ENCODE measurements around the gene CDKL5.

The CDKL5 gene

DNA sequence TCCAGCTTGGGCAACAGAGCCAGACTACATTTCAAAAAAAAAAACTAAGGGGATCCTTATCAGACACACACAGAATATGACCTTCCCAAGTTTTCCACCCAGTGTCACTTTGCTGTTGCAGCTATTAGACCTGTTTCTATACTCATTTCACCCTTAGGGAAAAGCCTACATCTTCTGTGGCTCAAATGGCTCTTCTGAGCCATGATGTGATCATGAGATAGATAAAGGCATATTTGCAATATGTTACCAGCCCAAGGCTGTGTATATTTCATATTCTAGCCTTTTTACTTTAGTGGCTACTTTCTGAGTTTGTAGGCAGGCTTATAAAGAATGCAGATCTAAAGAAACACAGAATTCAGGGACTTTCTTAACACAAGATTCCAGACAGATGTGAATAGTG lies 227.2 kb downstream of the CDKL5 start:
- DNase-seq, result no peak

DNA sequence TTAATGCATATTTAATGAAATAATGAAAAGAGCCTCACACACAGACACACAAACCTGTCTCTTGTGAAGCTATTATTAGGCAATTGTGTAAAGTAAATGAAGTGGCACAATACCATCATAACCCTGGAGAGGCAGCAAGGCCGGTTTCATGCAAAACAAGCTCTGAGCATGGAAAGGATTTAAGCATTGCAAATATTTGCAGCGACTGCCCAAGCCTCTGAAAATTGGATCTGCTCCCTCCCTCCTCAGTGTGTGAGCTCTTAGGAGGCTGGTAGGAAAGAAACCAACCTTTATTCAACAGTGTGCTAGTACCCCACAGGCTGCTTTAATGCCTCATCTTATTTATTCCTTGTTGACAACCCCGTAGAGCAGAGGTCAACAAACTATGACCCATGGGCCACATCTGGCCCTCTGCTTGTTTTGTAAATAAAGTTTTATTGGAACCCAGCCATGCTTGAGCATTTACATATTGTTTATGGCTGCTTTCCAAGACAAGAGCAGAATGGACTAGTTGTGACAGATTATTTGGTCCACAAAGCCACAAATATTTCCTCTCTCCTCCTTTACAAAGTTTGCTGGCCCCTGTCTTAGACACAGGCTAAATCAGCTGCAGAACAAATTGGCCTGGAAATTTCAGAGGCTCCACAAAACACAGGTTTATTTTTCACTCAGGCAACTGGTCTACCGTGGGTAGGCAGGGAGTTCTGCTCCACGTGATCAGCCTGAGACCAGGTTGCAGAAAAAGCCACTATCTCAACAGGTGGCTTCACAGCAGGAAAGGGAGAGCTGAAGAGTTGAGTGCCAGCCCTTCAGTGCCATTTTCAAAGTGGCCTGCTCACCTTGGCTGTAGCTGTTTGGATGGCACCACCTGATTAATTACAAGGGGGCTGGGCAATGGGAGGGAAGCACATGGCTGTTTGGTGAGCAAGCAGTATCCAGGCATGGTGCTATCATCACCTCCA lies 229.7 kb downstream of the CDKL5 start:
- DNase-seq, result no peak

DNA sequence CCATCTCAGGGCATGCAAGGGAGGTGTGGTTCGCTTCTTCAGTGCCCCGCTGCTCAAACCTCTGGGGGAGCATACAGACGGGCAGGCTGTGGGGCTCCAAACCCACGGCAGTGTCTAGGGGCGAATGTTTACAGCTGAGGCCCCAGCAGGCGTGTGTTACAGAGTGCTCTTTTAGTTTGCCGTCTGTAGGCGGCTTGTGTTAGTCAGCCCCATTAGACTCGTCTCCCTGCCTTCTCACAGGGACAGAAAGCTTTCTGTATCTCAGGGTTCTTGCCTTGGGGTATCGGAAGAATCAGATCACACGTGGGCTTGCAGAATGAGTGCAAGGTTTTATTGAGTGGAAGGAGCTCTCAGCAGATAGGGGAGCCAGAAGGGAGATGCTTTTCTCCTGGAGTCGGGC lies 235.9 kb downstream of the CDKL5 start:
- DNase-seq, result no peak

DNA sequence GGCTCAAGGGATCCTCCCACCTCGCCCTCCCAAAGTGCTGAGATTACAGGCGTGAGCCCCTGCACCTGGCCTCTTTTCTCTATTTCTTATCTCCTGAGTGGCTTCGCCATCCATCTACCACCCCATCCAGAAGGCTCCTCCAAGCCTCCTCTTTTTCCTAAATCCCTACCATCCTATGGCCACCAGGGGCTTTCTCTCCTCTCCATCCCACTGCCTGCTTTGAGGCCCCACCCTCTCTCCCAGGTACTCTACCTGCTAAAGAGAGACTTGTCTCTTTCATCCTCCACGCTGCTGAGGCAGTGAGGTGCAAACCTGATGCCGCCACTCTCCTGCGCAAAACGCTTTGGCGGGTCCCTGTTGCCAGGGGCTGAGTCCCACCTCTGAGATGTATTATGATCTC lies 239.5 kb downstream of the CDKL5 start:
- no peak for DNase-seq

DNA sequence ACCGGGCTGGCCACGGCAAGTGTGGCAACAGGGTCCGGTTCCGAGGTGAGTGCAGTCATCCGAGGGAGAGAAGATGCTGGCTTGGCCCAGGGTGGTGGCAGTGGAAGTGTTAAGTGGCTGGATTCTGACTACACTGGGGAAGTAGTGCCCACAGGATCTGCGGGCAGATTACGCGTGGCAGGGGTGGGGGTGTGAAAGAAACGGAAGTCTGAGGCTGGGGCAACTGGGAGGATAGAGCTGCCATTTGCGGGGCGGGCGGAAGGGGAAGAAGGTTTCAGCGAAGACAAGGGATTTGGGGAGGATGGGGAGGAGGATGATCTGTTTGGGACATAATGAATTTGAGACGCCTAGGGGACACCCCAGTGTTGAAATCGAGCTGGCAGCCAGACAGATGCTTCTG lies 241.2 kb downstream of the CDKL5 start:
- no peak for DNase-seq

DNA sequence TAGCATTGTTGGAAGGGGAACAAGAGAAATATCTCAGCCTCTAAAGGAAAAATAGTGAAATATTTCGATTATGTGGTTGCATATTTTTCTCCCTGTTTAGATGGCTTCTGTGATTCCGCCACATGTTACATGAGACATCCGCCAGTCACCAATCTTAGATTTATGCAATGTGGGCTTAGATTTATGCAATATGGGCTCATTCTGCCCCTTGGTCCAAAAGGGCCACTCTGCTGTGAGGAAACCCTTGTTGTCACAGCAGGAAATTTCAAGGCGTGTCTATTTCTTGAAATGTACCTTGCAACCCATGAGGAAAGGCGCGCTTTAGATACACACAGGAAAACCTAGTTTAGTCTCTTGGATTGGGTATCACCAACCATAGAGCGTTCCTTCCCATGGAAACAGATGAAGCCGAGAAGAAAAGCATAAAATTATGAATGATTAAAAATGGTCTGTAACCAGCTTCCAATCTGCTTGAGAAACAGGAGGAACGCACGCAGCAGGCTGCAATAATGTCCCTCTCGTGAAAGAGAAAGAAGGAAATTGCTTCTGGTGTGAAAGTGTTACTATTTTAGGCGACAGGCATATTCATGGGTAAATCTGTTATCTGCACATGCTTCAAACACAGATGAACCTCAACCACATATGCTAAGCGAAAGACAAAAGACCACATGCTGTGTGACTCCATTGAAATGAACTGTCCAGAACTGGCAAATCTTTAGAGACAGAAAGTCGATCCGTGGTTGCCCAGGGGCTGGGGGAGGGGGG lies 242.8 kb downstream of the CDKL5 start:
- no peak for DNase-seq

DNA sequence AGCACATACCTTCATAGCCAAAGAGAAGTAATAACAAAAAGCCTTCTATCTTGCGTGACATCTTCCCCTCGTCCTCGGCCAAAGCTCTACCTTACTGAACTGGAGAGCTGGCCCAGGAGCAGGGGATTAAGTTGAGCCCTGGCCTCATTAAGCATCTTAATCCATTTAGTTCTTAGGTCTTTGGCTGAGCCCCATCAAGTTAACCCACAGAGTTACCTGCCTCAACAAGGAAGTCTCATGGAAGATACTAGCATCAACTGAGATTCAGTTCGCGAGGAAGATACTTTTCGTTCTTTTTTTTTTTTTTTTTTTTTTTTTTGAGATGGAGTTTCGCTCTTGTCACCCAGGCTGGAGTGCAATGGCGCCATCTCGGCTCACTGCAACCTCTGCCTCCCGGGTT lies 246.6 kb downstream of the CDKL5 start, which contains the start of gene RS1:
RS1 (minus strand) TSS at position 101 of the 400 bp plus-strand sequence; CDS start at position 61, 40 bp downstream.
- DNase-seq, result no peak

DNA sequence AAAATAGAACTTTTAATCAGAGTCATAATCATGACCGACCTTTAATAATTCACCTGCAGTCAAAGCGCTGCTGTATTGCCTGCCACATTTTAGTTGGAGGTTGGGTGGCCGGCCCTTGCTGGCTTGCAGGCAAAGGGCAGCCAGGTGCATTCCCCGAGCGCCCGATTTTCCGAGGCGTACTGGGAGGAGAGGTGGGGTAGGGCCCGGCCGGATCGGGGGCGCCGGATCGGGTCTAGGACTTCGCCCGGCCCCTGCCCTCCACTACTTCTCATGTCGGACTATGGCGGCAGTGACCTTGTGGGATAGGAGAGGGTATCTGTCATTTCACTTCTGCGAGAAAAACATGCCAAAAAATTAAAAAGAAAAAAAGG lies 249.0 kb downstream of the CDKL5 start:
- DNase-seq, result no peak

DNA sequence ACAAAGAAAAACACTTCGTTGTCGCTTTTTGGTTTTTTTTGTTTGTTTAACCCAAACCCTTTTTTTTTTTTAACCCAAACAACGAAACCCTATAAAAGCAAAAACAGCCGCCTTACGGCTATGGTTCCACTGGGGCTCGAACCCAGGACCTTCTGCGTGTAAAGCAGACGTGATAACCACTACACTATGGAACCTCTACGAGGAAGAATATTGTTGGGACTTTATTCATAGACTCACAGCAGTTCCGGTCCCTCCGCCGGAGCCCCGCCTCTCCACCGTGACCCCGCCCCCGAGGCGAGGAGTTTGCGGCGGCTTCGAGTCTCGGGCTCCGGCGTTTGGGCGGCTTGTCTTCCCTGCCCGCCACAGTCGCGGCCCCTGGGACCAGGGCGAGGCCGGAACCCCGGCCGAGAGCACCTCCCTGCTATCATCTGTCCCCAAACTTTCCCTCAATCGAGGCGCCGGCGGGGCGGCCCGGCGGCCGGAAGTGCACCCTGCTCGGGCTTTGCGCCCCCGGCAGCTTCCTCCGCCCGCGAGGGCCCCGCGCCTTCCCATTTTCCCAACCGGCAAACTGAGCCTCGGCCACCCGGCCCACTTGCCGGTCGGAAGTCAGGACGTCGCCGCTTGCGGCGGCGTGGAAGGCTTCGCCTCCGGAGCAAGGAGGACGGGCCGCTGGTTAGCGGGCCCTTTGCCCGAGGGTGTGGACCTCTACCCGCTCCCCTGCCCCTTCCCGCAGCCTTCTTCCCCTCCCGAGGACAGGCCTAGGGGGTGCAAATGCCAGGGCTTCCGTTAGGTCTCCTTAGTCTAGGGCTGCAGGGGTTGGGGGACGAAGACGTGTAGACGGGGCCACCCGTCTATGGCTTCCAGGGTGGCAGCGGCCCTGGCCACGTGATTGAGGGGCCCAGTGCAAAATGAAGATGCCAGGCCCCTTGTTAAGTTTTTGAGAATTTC lies 249.7 kb downstream of the CDKL5 start:
- peak; percentile 72 for DNase-seq

DNA sequence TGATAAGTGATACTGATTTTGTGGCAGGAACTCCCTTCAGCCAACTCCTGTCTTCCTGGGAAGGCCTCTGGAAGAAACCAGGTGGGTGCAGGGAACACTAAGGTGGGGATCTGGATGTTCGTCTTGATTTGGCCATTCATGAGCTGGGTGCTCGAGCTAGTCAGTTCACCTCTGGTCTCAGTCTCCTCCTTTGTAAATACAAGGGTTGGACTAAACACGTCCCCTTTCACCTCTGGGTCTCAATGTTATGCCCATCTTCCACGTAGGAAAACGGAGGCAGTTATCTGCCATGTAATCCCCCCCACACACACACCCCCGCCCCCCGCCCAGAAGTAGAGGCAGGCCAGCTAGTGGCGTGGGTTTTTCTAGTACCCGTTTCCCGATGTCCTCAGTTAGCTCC lies 250.6 kb downstream of the CDKL5 start:
- no peak for DNase-seq

DNA sequence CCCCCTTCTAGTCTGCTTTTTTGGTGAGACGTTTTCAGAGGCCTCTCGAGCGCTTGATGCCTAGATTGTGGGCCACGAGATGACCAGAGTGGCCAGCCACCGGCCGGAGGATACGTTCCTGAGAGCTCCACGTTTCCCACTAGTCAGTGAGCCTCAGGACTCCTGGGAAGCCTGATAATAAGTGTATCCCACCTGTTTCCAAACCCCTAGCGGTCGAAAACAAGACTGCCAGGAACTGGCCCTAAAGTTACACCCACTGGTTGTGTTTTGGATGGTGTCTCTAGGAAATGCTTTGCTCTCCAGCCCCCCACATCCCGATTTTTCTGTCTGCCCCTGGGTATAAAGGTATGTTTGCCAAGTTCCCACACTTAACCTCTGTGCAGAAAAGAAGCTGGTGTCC lies 251.1 kb downstream of the CDKL5 start:
- no peak for DNase-seq

DNA sequence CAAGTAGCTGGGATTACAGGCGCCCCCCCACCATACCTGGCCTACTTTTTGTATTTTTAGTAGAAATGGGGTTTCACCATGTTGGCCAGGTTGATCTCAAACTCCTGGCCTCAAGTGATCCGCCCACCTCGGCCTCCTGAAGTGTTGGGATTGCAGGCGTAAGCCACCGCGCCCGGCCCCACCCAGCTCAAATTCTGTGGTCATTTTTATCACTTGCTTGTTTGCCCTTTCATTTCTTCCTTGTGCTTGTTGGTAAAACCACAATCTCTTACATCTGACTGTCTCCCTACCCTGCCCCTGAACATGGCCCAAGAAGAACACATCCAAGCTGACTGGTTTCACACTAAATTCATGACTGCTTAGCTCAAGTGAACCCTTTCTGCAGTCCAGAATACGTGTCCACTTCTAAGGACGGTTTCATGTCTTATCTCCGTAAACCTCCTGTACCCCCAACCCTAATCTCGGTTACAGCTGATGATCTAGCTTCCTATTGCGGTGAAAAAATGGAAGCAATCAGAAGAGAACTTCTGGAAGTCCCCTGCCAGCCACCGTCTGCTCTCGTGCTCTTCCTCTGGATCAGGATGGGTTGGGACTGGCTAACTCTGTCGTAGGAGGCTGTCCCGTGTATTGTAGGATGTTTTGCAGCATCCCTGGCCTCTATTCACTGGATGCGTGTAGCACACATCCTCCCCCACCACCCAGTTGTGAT lies 251.9 kb downstream of the CDKL5 start:
- DNase-seq, result peak; percentile 80

DNA sequence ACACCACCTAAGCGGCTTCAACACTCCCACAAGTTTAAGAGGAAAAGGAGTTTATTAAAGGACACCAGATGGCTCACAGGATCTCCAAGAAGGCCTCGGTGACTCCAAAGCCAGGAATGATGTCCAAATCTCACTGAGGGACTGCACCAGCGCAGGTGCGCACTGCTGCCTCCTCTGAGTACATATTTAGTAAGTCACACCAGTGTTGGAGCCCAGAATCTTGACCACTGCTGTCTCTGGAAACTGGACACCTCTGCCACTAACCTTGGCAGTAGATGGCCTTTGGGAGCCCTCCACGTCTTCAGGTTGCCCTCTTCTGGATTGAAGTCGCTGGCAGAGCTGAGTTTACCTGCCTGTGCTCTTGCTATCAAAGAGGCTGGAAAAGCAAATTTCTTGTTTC lies 256.6 kb downstream of the CDKL5 start:
- DNase-seq, result no peak

DNA sequence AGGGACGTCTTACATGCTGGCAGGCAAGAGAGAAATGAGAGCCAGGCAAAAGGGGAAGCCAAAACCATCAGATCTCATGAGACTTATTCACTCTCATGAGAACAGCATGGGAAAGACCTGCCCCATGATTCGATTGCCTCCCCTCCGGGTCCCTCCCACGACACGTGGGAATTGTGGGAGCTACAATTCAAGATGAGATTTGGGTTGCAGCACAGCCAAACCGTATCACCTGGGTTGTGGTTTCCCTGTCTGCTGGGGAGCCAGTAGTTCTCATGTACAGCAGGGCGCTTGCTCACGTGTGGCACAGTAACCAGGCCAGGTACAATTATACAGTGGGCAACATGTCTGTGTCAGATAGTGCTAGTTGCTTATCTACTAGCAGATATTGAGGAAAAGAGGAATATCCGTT lies 257.6 kb downstream of the CDKL5 start:
- DNase-seq, result no peak

DNA sequence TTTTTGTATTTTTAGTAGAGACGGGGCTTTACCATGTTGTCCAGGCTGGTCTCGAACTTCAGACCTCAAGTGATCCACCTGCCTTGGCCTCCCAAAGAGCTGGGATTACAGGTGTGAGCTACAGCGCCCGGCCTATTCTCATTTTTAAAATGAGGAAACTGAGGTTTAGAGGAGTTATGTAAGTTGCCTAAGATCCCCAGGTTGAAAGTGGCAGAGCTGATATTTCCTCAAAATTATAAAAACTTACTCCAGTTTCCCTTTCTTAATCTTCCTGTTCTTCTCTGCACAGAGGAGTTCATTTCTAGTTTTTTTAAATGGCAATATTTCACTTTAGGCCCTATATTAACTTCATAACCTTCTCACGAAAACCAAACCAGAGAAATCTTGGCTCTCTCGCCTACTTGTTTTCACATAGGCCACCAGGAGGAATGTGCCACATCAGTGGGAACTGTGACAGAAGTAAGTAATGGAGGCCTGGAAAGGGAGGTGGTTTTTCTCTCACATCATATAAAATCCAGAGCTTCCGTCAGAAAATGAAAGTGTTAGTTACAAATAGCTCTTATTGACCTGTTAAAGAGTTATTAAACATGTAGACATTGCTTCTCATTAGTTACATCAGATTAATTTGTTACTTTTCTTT lies 262.6 kb downstream of the CDKL5 start:
- DNase-seq, result no peak

DNA sequence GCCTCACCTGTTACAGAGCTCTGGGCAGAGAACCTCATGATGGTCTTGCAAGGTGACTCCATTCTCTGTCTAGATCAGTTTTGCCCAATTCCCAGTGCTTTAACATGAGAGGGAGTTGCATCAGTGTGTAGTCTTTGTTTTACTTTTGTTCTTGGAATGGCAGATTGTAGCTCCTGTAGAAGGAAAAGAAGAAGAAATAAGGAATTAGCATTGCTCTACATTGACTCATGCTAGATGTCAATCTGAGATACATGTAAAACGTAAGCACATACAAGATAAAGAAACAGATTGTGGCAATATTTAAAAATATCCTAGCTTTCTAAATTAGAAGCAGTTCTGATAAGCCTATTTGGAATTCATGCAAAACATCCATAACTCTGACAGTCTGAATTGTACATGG lies 266.0 kb downstream of the CDKL5 start:
- no peak for DNase-seq

DNA sequence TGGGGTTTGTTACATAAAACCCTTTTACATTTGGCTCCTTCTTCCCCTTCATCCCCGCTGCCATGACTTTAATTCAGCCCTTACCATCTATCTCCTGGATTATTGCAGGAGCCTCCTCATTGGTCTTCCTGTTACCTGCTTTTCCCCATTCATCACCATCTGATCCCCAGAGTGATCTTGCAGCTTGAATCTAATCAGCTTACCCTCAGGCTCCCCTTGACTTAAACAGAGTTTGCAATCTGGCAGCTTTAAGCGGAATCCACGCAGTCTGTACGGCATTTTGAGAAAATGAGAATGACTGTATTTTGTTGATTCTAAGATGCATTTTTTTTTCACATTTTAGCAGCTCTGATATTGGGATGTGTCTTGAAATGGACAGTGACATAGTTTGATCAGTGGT lies 267.1 kb downstream of the CDKL5 start:
- DNase-seq, result no peak

DNA sequence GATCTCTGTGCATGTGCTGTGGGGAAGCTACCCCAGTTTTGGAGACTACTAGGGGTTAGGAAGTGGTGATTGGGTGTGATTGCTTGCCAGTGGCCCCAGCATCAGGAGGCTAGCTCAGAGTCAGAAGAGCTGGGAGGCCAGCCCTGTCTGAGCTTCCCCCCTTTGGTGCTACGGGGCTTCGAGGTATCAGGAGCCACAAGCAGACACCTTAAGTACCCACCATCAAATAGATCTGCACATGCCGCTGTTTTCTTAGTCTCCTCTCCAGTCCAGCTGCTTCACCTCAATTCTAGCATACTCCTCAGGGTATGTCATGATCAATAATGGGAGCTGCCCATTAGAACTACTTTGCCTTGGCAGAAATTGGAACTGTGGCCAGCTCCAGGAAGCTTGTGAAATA lies 271.2 kb downstream of the CDKL5 start:
- no peak for DNase-seq

DNA sequence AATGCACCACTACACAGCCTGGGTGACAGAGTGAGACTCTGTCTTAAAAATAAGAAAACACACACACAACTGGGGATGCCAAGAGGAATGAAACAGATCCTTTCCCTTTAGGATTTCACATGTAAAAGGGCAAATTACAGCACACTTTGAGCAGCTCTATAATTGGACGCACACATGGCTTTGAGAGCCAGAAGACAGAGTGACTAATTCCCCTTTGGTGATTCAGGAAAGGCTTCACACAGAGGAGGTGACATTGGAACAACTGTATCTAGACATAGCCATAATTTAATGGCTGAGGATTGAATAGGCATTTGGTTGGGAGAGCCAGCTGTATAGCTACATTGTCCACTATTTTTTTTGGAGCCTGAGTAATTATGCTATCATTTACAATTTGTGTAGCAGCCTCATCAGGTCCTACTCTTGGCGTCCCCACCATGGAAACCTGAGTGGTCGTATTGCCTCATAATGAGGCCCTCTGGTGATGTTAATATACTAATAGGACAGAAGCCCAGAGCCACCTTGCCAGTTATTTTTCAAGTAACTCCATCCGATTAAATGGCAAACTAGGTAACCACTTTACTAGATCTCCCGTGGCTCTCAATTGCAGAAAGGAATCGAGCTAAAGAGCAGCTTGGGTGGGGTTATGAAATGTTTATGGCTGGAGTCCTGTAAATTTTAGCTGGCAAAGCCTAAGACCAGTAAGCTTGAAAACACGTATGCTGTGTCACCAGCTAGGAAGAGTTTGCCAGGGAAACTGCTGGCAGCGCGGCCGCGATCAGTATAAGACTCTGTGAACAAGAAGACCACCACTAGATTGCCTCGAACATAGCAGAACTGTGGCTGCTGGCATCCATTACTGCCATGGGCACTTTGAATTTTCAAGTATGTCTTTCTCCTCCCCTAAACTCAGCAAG lies 273.6 kb downstream of the CDKL5 start:
- no peak for DNase-seq

DNA sequence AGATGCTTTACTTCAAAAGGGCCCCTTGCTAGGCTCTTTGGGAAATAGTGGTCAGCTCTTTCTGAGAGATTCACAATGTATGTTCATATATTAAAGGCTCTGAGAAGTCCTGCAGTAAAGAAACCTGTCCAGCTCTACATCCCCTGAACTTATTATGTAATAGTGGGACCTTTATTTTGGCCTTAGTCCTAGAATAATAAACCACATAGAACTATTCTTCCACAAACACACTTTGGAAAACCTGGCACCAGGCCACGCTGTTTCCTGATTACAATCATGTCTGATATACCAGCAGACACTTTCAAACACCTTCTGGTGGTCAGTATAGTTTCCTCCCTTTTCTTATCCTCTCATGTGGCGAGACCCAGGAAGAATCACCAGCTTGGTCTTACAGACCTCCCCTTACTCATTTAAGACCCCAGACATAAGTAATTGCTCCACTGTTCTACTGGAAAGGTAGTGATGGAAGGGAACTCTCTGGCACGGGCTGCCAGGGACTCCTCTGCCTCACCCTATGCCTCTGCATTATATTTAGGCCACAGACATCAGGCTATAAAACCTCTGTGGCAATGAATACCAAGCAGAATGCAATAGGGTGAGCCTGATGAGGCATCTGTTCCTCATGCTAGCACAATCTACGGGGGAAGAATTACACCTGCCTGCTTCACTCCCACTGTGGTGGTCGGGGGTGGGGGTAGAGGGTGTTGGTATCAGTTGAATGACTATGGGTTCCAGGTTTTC lies 276.4 kb downstream of the CDKL5 start:
- DNase-seq, result no peak

Data from hematopoietic multipotent progenitor cell treated with erythropoietin and hydrocortisone succinate and interleukin-3 and kit ligand, for 6 days (in vitro differentiated cells).